Stomach (tissue), 9 donors: ENCODE measurements around the gene DLX4. TPM values are rescaled to one million over a fixed set of nuclear protein-coding genes. Genes with fewer than 3 reads are reported as not detected.
A peak's percentile ranks its signal among the peaks of the same experiment; 100 is the strongest.

ENCODE experiments used
- DNase-seq, 2 donors: peaks; one replicate each; pipeline versions ENCODE4 v3.0.0 to v3.0.0-alpha.2; 2013 to 2019
- H3K27ac ChIP-seq, 5 donors: fragments of 200-600 bp in 4 of 5; sonication (generic) in 4 of 5; one replicate each; pipeline ENCODE4 v1.5.1; 2013 to 2019; ENCODE audit warnings: mild to moderate bottlenecking in 1 of 5, moderate library complexity in 1 of 5
- H3K27me3 ChIP-seq, 3 donors: fragments of 200-600 bp; sonication (generic); one replicate each; pipeline ENCODE4 v1.5.1; 2017 to 2019; ENCODE audit warnings: mixed run types in 1 of 3
- H3K36me3 ChIP-seq, 4 donors: fragments of 200-600 bp; sonication (generic); 1 replicate in 3 of 4; 2 replicates in 1 of 4; pipeline ENCODE4 v1.5.1; 2016 to 2019
- H3K4me1 ChIP-seq, 4 donors: fragments of 200-600 bp; sonication (generic); one replicate each; pipeline ENCODE4 v1.5.1; 2016 to 2019
- H3K4me3 ChIP-seq, 4 donors: fragments of 200-600 bp; sonication (generic) in 3 of 4; one replicate each; pipeline ENCODE4 v1.5.1; 2016 to 2019; ENCODE audit warnings: mild to moderate bottlenecking in 1 of 4
- H3K9me3 ChIP-seq, 4 donors: fragments of 200-600 bp; sonication (generic); one replicate each; pipeline ENCODE4 v1.5.1; 2016 to 2019
- EP300 ChIP-seq: sonication (generic); formaldehyde crosslinking; IDR thresholded peaks from one replicate; pipeline ENCODE4 v1.6.1; 2017; ENCODE audit warnings: antibody characterized with exemption
- POLR2A ChIP-seq, 4 donors: fragments of 450-650 bp; IDR thresholded peaks; one replicate each; pipeline ENCODE4 v1.6.1; 2016; ENCODE audit warnings: antibody characterized with exemption in 4 of 4, control low read depth in 2 of 4, mild to moderate bottlenecking in 1 of 4, moderate library complexity in 1 of 4
- POLR2AphosphoS5 ChIP-seq, 3 donors: sonication (generic); formaldehyde crosslinking; IDR thresholded peaks; one replicate each; pipeline ENCODE4 v1.6.1; 2016; ENCODE audit warnings: antibody characterized with exemption in 3 of 3
- WGBS, 5 donors: extraction: QIAGEN DNeasy Blood & Tissue Kit in 3 of 5; methylation state at CpG; one replicate each; pipeline versions ENCODE4 v1.1.5 to v1.1.7; 2013 to 2018; 5-methylcytosine and 5-hydroxymethylcytosine counted together
- intact Hi-C: fragments of 100-400 bp; cut with DNase I; formaldehyde crosslinking; loops from one replicate; pipeline ENCODE4 v1.15.1; 2023; ENCODE audit warnings: low total_unique reads
- polyA plus RNA-seq, 3 donors: library from polyadenylated mRNA; stranded (reverse); fragments of 200-250 nt; gene quantifications; one replicate each; pipeline ENCODE4 v1.2.3, GENCODE V29; 2013
- total RNA-seq, 5 donors: library from RNA; depleted of rRNA; stranded (reverse); fragments of >200 nt; gene quantifications; one replicate each; pipeline versions ENCODE4 v1.1.0 to v1.2.3, GENCODE V29; 2014 to 2016
- TF ChIP-seq, protein P1 (sequence below), 7 experiments: fragments of 450-650 bp in 4 of 7; fragments of 200-600 bp in 3 of 7; sonication (generic) in 3 of 7; IDR thresholded peaks; one replicate each; pipeline ENCODE4 v1.5.1; 2016 to 2019; ENCODE audit warnings: antibody characterized with exemption in 7 of 7, control low read depth in 2 of 7, mild to moderate bottlenecking in 1 of 7
- donor health status: healthy with polysubstance abuse.
- donor health status: Bipolar disorder and iron deficiency.
- donor health status: healthy.

DLX4 gene
- total and polyA plus RNA-seq, 8 donors: 0.31 to 0.40 TPM; not detected in 6

DNA sequence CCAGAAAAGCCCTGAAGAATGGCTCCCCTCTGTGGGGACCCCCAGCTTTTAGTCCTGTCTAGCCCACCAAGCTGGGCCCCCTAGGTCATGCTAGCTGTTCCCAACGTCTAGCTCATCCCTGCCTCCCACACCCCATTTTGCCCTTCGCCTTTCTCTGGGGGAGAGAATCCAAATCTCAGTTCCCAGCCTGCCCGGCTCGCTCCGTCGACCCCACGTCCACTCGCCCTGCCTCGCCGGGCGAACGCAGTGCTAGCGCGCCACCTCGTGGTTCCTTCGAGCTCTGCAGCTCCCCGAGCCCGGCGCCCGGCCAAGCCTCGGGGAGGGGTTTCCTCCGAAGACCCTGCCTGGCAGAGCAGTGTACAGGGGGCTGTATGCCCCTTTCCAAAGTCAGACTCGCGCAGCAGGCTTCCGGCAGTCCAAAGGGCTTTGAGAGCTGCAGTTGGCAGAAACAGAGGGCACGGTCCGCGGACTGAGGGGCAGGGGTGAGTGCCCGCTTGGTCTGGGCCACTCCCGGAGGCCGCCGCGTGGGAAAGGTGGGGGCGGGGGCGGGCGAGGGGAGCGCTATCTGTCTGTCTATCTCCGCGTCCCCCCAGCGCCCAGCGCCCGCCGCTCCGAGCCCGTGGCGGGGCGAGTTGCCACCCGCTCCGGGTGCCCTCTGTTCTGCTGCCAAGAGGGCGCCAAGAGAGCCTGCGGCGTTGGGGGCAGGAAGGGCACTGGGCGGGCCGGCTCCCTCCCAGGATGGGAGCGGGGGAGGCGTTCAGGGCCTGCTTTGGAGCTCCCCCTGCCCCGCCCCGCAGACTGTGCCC is 27.7 kb downstream of the DLX4 start:
- H3K27ac ChIP-seq: no peak overlapping the region
- peak; percentile 59 to 83 for DNase-seq
- H3K9me3 ChIP-seq: no peaks in the 10 kb centered on the region
- 0 to 3% (median 1%) methylated on average over 7 to 58 of the region's 58 CpGs for WGBS, 5 donors
- H3K4me1 ChIP-seq: peaks cover 28 to 46% (median 41%) of the 10 kb centered on the region in 4 donors
- intact Hi-C loops: loop anchor here (5.0 kb wide), 2 partner anchors 44 to 134 kb away; no protein-coding TSS in a partner anchor
- TF ChIP-seq, protein P1, sequence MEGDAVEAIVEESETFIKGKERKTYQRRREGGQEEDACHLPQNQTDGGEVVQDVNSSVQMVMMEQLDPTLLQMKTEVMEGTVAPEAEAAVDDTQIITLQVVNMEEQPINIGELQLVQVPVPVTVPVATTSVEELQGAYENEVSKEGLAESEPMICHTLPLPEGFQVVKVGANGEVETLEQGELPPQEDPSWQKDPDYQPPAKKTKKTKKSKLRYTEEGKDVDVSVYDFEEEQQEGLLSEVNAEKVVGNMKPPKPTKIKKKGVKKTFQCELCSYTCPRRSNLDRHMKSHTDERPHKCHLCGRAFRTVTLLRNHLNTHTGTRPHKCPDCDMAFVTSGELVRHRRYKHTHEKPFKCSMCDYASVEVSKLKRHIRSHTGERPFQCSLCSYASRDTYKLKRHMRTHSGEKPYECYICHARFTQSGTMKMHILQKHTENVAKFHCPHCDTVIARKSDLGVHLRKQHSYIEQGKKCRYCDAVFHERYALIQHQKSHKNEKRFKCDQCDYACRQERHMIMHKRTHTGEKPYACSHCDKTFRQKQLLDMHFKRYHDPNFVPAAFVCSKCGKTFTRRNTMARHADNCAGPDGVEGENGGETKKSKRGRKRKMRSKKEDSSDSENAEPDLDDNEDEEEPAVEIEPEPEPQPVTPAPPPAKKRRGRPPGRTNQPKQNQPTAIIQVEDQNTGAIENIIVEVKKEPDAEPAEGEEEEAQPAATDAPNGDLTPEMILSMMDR (IDR thresholded peaks at IDR 0.05): peak in 5 of 7 experiments; percentile 91 to 98 (median 96)
- no peak for TF ChIP-seq POLR2A (IDR thresholded peaks at IDR 0.05)
- H3K4me3 ChIP-seq: peak overlapping the region; percentile 36 to 53 (median 42)
- no peaks in the 10 kb centered on the region for H3K36me3 ChIP-seq
- H3K27me3 ChIP-seq: peaks cover 12 to 98% (median 85%) of the 10 kb centered on the region in 3 donors

GRCh38 chr17:49997301-49997650 is 28.3 kb downstream of the DLX4 start:
- DNase-seq: no peak

DNA sequence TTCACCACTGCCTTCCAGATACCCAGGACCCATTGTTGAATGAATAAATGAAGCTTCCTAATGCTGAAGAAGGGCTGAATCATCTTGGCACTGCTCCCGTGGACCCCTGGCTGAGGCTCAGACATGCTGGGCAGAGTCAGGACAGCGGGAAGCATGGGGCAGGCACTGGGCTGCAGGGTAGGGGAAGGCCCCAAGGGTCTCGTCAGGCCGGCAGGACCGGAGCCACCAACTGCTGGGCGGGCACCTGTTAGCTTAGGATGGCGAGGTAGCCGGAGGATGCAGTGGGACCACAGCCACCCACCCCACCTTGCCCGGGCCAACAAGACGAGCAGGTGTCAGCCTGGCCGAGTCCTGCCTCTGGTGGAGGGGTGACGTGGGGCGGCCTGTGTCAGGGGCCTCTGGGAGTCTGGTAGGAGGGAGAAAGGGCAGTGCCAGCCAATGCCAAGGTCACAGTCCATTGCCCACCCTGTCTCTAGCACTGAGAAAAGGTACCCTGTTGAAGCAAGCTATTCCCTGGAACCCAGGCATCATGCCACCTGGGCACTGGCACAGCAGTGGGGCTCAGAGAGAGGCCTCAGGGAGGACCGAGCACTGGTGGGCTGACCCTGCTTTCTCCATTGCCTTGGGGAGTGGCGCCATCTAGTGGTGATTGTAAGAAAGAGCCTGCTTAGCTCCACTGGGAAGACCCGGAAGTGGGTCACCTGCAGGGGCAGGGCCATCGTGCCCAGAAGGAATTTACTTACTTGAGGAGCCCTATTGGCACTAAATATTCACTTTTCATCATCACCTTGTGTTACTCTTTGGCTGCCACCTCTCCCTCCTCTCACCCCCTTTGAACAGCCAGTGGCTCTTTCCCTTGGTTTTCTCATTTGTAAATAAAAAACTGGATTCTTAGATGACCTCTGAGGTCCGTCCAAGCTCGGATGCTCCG is 29.0 kb downstream of the DLX4 start:
- WGBS, 5 donors: 35 to 43% (median 41%) methylated on average over 14 to 20 of the region's 20 CpGs
- Histone ChIP-seq H3K4me1 (peaks cover 28 to 44% (median 38%) of the 10 kb centered on the region in 4 donors), H3K27me3 (peaks cover 12 to 98% (median 79%) of the 10 kb centered on the region in 3 donors), H3K27ac (no peak overlapping the region), H3K4me3 (no peak overlapping the region), H3K9me3 (no peaks in the 10 kb centered on the region), H3K36me3 (no peaks in the 10 kb centered on the region)
- TF ChIP-seq EP300 (no peak), POLR2AphosphoS5 (IDR thresholded peaks at IDR 0.05) (peak in 1 of 3 donors; percentile 14), POLR2A (IDR thresholded peaks at IDR 0.05) (no peak)
- TF ChIP-seq, protein P1 (IDR thresholded peaks at IDR 0.05): peak in 5 of 7 experiments; percentile 85 to 97 (median 91)
- intact Hi-C loops: loop anchor here (5.0 kb wide), 2 partner anchors 46 to 136 kb away; no protein-coding TSS in a partner anchor
- DNase-seq: peak; percentile 79 to 96

More at GRCh38 chr17:49997301-49997650, 28.3 kb downstream of the DLX4 start:
- intact Hi-C loops: loop anchor here (5.0 kb wide), 2 partner anchors 45 to 135 kb away; no protein-coding TSS in a partner anchor
- Histone ChIP-seq H3K27me3 (peaks cover 12 to 98% (median 82%) of the 10 kb centered on the region in 3 donors), H3K36me3 (no peaks in the 10 kb centered on the region), H3K9me3 (no peaks in the 10 kb centered on the region), H3K4me1 (peaks cover 28 to 46% (median 41%) of the 10 kb centered on the region in 4 donors), H3K4me3 (peak overlapping the region in 1 of 4 donors; percentile 53), H3K27ac (no peak overlapping the region)
- TF ChIP-seq, protein P1 (IDR thresholded peaks at IDR 0.05): no peak
- TF ChIP-seq POLR2AphosphoS5 (IDR thresholded peaks at IDR 0.05) (no peak), EP300 (no peak), POLR2A (IDR thresholded peaks at IDR 0.05) (no peak)
- 15 to 28% (median 21%) methylated on average over 6 of the region's 6 CpGs for WGBS, 5 donors
